ENCODE data around the gene CAD.

DNA sequence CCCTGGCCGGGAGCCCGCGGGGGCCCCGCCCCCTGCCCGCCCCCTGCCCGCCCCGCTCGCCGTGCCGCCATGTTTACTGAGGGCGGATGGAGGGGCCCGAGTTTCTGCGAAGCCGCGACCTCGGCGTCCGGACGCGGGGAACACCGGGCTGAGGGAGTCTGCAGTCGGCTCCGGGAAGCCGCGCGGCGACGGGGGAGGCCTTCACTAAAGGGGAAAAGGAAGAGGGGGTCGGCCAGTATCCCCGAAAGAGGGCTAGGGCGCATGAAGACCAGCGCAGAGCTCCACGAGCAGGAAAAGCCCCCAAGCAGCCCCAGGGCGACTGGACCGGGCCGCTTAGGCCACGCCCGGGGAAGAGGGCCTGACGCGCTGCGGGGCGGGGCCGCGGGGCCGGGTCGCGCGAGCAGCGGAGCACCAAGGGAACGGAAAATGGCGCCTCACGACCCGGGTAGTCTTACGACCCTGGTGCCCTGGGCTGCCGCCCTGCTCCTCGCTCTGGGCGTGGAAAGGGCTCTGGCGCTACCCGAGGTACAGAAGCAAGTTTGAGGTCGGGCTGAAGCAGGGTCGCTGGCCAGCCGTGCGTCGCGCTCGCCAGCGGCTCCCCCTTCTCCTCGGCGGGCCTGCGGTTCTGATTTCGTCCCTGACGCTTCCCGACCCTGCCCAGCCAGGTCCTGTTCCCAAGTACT lies 5.1 kb upstream of the CAD start, which contains the start of the genes ATRAID and SLC5A6:
- TF ChIP-seq, protein P1, sequence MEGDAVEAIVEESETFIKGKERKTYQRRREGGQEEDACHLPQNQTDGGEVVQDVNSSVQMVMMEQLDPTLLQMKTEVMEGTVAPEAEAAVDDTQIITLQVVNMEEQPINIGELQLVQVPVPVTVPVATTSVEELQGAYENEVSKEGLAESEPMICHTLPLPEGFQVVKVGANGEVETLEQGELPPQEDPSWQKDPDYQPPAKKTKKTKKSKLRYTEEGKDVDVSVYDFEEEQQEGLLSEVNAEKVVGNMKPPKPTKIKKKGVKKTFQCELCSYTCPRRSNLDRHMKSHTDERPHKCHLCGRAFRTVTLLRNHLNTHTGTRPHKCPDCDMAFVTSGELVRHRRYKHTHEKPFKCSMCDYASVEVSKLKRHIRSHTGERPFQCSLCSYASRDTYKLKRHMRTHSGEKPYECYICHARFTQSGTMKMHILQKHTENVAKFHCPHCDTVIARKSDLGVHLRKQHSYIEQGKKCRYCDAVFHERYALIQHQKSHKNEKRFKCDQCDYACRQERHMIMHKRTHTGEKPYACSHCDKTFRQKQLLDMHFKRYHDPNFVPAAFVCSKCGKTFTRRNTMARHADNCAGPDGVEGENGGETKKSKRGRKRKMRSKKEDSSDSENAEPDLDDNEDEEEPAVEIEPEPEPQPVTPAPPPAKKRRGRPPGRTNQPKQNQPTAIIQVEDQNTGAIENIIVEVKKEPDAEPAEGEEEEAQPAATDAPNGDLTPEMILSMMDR (IDR thresholded peaks at IDR 0.05) = peak in 1 of 3 experiments; percentile 3
- TF ChIP-seq POLR2A (IDR thresholded peaks at IDR 0.05) = peak in 1 of 2 donors; percentile 77
- TF ChIP-seq POLR2AphosphoS5 (IDR thresholded peaks at IDR 0.05; ENCODE audit: insufficient read depth in 1 of 2, low read depth in 1 of 2) = peak in 1 of 2 donors; percentile 92
